ENCODE results near the gene NWD2. TPM values are rescaled to one million over a fixed set of nuclear protein-coding genes. Genes with fewer than 3 reads are reported as not detected.
A peak's percentile ranks its signal among the peaks of the same experiment; 100 is the strongest.

NWD2 gene
- total and polyA plus RNA-seq, 2 donors (not counting 1 experiment from before 2014, with no cell fraction given) = not detected

DNA sequence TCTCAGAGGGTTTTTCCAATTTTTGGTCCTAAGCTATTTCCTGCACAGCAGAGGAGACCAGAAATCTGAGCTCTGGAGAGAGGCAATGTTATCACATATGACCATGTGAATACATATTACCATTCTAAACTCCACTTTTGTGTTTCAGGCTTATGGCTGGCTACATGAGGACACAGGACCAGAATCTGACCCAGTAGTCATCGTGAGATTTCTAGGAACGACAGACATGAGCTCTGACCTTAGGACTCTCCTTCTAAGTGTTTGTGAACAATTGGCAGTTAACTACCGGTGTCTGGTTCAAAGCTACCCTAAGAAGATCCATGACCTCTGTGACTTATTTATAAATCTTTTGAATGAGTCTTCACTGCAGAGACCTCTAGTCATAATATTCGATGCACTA lies 198.6 kb downstream of the NWD2 start:
- Histone ChIP-seq H3K9ac (ENCODE audit: insufficient read depth, low read length) (no peak overlapping the region), H3K79me2 (ENCODE audit: control insufficient read depth, insufficient read depth, low read length) (no peaks in the 10 kb centered on the region)
- no peak for TF ChIP-seq EZH2 (IDR thresholded peaks at IDR 0.05; ENCODE audit: low read length, missing control alignments)
- TF ChIP-seq, protein P1, sequence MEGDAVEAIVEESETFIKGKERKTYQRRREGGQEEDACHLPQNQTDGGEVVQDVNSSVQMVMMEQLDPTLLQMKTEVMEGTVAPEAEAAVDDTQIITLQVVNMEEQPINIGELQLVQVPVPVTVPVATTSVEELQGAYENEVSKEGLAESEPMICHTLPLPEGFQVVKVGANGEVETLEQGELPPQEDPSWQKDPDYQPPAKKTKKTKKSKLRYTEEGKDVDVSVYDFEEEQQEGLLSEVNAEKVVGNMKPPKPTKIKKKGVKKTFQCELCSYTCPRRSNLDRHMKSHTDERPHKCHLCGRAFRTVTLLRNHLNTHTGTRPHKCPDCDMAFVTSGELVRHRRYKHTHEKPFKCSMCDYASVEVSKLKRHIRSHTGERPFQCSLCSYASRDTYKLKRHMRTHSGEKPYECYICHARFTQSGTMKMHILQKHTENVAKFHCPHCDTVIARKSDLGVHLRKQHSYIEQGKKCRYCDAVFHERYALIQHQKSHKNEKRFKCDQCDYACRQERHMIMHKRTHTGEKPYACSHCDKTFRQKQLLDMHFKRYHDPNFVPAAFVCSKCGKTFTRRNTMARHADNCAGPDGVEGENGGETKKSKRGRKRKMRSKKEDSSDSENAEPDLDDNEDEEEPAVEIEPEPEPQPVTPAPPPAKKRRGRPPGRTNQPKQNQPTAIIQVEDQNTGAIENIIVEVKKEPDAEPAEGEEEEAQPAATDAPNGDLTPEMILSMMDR (conservative IDR thresholded peaks at IDR 0.05 in 1 of 2, IDR thresholded peaks at IDR 0.05 in 1 of 2; ENCODE audit: low read depth in 1 of 2, low read length in 2 of 2) = no peak

GRCh38 chr4:37445023-37445422 lies 200.5 kb downstream of the NWD2 start:
- Histone ChIP-seq H3K9ac (ENCODE audit: insufficient read depth, low read length) (no peak overlapping the region), H3K4me1 (ENCODE audit: control insufficient read depth, extremely low read depth, insufficient read depth, low read length) (no peaks in the 10 kb centered on the region), H3K36me3 (ENCODE audit: control insufficient read depth, insufficient read depth, low read length) (no peaks in the 10 kb centered on the region), H3K4me2 (ENCODE audit: extremely low read depth, insufficient read depth, low read length) (no peak overlapping the region), H2AFZ (ENCODE audit: low read length) (no peak overlapping the region), H4K20me1 (ENCODE audit: control insufficient read depth, extremely low read depth, insufficient read depth, low read length) (no peaks in the 10 kb centered on the region), H3K79me2 (ENCODE audit: control insufficient read depth, insufficient read depth, low read length) (no peaks in the 10 kb centered on the region), H3K9me3 (ENCODE audit: control insufficient read depth, insufficient read depth, low read depth, low read length) (no peaks in the 10 kb centered on the region), H3K27ac (ENCODE audit: insufficient read depth, low read length) (no peak overlapping the region), H3K4me3 (replicated peaks in 1 of 4; ENCODE audit: control extremely low read depth in 1 of 4, insufficient read depth in 1 of 4, low read depth in 3 of 4, low read length in 4 of 4) (no peak overlapping the region), H3K27me3 (ENCODE audit: control insufficient read depth, insufficient read depth, low read length) (peaks cover 3% of the 10 kb centered on the region)
- DNase-seq (ENCODE audit: low read depth in 2 of 2) = no peak
- TF ChIP-seq, protein P1 (conservative IDR thresholded peaks at IDR 0.05 in 1 of 2, IDR thresholded peaks at IDR 0.05 in 1 of 2; ENCODE audit: low read depth in 1 of 2, low read length in 2 of 2) = no peak
- TF ChIP-seq EZH2 (IDR thresholded peaks at IDR 0.05; ENCODE audit: low read length, missing control alignments) = no peak

More for the DNA sequence above, 198.6 kb downstream of the NWD2 start:
- Histone ChIP-seq H3K4me1 (ENCODE audit: control insufficient read depth, extremely low read depth, insufficient read depth, low read length) (no peaks in the 10 kb centered on the region), H2AFZ (ENCODE audit: low read length) (no peak overlapping the region), H4K20me1 (ENCODE audit: control insufficient read depth, extremely low read depth, insufficient read depth, low read length) (no peaks in the 10 kb centered on the region), H3K4me2 (ENCODE audit: extremely low read depth, insufficient read depth, low read length) (no peak overlapping the region), H3K9me3 (ENCODE audit: control insufficient read depth, insufficient read depth, low read depth, low read length) (no peaks in the 10 kb centered on the region), H3K27me3 (ENCODE audit: control insufficient read depth, insufficient read depth, low read length) (peaks cover 3% of the 10 kb centered on the region), H3K27ac (ENCODE audit: insufficient read depth, low read length) (no peak overlapping the region), H3K36me3 (ENCODE audit: control insufficient read depth, insufficient read depth, low read length) (no peaks in the 10 kb centered on the region), H3K4me3 (replicated peaks in 1 of 4; ENCODE audit: control extremely low read depth in 1 of 4, insufficient read depth in 1 of 4, low read depth in 3 of 4, low read length in 4 of 4) (no peak overlapping the region)
- DNase-seq (ENCODE audit: low read depth in 2 of 2) = no peak

- H3K9ac ChIP-seq (ENCODE audit: insufficient read depth, low read length) = no peak overlapping the region
- no peak overlapping the region for H3K27ac ChIP-seq (ENCODE audit: insufficient read depth, low read length)
- H3K4me3 ChIP-seq (replicated peaks in 1 of 4; ENCODE audit: control extremely low read depth in 1 of 4, insufficient read depth in 1 of 4, low read depth in 3 of 4, low read length in 4 of 4) = no peak overlapping the region
- DNase-seq (ENCODE audit: low read depth in 2 of 2) = peak in 1 of 2 donors; percentile 65
- no peaks in the 10 kb centered on the region for H3K36me3 ChIP-seq (ENCODE audit: control insufficient read depth, insufficient read depth, low read length)
- no peak overlapping the region for H2AFZ ChIP-seq (ENCODE audit: low read length)
- H3K4me1 ChIP-seq (ENCODE audit: control insufficient read depth, extremely low read depth, insufficient read depth, low read length) = no peaks in the 10 kb centered on the region
- H3K4me2 ChIP-seq (ENCODE audit: extremely low read depth, insufficient read depth, low read length) = no peak overlapping the region
- TF ChIP-seq, protein P1 (conservative IDR thresholded peaks at IDR 0.05 in 1 of 2, IDR thresholded peaks at IDR 0.05 in 1 of 2; ENCODE audit: low read depth in 1 of 2, low read length in 2 of 2) = no peak
- no peak for TF ChIP-seq EZH2 (IDR thresholded peaks at IDR 0.05; ENCODE audit: low read length, missing control alignments)
- peaks cover 3% of the 10 kb centered on the region for H3K27me3 ChIP-seq (ENCODE audit: control insufficient read depth, insufficient read depth, low read length)
- no peaks in the 10 kb centered on the region for H4K20me1 ChIP-seq (ENCODE audit: control insufficient read depth, extremely low read depth, insufficient read depth, low read length)
- H3K79me2 ChIP-seq (ENCODE audit: control insufficient read depth, insufficient read depth, low read length) = no peaks in the 10 kb centered on the region
- no peaks in the 10 kb centered on the region for H3K9me3 ChIP-seq (ENCODE audit: control insufficient read depth, insufficient read depth, low read depth, low read length)
Measured at GRCh38 chr4:37446016-37446415, 201.5 kb downstream of the NWD2 start.

Data from fibroblast of lung (primary cell).